GM23338 (cell line): ENCODE data around the gene MSN. TPM values are rescaled to one million over a fixed set of nuclear protein-coding genes. Genes with fewer than 3 reads are reported as not detected.

ENCODE experiments used
- ATAC-seq: fragments of 200-7000 bp; cut with Tn5 transposase; 3 replicates; pipeline ENCODE4 v1.9.1; 2020
- DNase-seq: peaks from one replicate; pipeline ENCODE4 v3.0.0-alpha.2; 2015; ENCODE audit warnings: low spot score
- H2AFZ ChIP-seq: fragments of 200-600 bp; sonication (generic); 2 replicates; pipeline ENCODE4 v1.8.0; 2016; ENCODE audit warnings: antibody characterized with exemption, mild to moderate bottlenecking, moderate library complexity
- H3F3A ChIP-seq: fragments of 200-600 bp; sonication (generic); replicated peaks from 2 replicates; pipeline ENCODE4 v1.8.0; 2017; ENCODE audit warnings: antibody characterized with exemption, mixed run types, low read depth
- H3K27ac ChIP-seq: fragments of 200-600 bp; sonication (generic); 2 replicates; pipeline ENCODE4 v1.6.1; 2016; ENCODE audit warnings: low read depth
- H3K27me3 ChIP-seq: fragments of 200-600 bp; sonication (generic); 2 replicates; pipeline ENCODE4 v1.8.0; 2016; ENCODE audit warnings: mild to moderate bottlenecking, mixed run types, moderate library complexity; ENCODE audit not compliant: insufficient read depth
- H3K36me3 ChIP-seq: fragments of 200-600 bp; sonication (generic); 2 replicates; pipeline ENCODE4 v1.8.0; 2016; ENCODE audit warnings: mild to moderate bottlenecking; ENCODE audit not compliant: insufficient read depth
- H3K4me1 ChIP-seq: fragments of 200-600 bp; sonication (generic); 2 replicates; pipeline ENCODE4 v1.8.0; 2016; ENCODE audit warnings: mild to moderate bottlenecking, moderate library complexity; ENCODE audit not compliant: insufficient read depth
- H3K4me2 ChIP-seq: fragments of 200-600 bp; sonication (generic); 2 replicates; pipeline ENCODE4 v1.7.1; 2017; ENCODE audit warnings: mixed run types
- H3K4me3 ChIP-seq: fragments of 200-600 bp; sonication (generic); 2 replicates; pipeline ENCODE4 v1.6.1; 2016; ENCODE audit warnings: mixed run types
- H3K79me2 ChIP-seq: fragments of 200-600 bp; sonication (generic); replicated peaks from 2 replicates; pipeline ENCODE4 v1.8.0; 2017; ENCODE audit warnings: mild to moderate bottlenecking; ENCODE audit not compliant: insufficient read depth
- H3K9me2 ChIP-seq: fragments of 200-600 bp; sonication (generic); 2 replicates; pipeline ENCODE4 v1.8.0; 2017; ENCODE audit not compliant: insufficient read depth
- H4K20me1 ChIP-seq: fragments of 200-600 bp; sonication (generic); replicated peaks from 2 replicates; pipeline ENCODE4 v1.8.0; 2017; ENCODE audit warnings: mild to moderate bottlenecking; ENCODE audit not compliant: insufficient read depth
- H3K27ac Mint-ChIP-seq: 2 replicates; pipeline ENCODE4 v1.8.0; 2020; ENCODE audit warnings: inconsistent platforms, mild to moderate bottlenecking, moderate library complexity, mixed read lengths
- H3K27me3 Mint-ChIP-seq: 3 replicates; pipeline ENCODE4 v1.8.0; 2022; ENCODE audit warnings: low read depth, mild to moderate bottlenecking, moderate library complexity, mixed read lengths, inconsistent platforms; ENCODE audit not compliant: insufficient read depth, poor library complexity
- H3K36me3 Mint-ChIP-seq: 3 replicates; pipeline ENCODE4 v1.8.0; 2021; ENCODE audit warnings: low read depth, mild to moderate bottlenecking, inconsistent platforms, moderate library complexity, mixed read lengths
- H3K4me1 Mint-ChIP-seq: 3 replicates; pipeline ENCODE4 v1.8.0; 2020; ENCODE audit warnings: mild to moderate bottlenecking, inconsistent platforms, mixed read lengths
- H3K4me3 Mint-ChIP-seq: 3 replicates; pipeline ENCODE4 v1.8.0; 2021; ENCODE audit warnings: moderate library complexity, mild to moderate bottlenecking, inconsistent platforms, mixed read lengths
- H3K9me3 Mint-ChIP-seq: 3 replicates; pipeline ENCODE4 v1.8.0; 2020; ENCODE audit warnings: moderate library complexity, mild to moderate bottlenecking, inconsistent platforms, mixed read lengths
- CREB1 ChIP-seq: fragments of 250-450 bp; sonication (Bioruptor Pico); IDR thresholded peaks from 2 replicates; pipeline ENCODE4 v1.5.0; 2020; ENCODE audit warnings: low read depth, mild to moderate bottlenecking, moderate library complexity
- EZH2 ChIP-seq: fragments of 200-600 bp; sonication (generic); IDR thresholded peaks from one replicate; pipeline ENCODE4 v1.8.0; 2017; ENCODE audit warnings: antibody characterized with exemption, mild to moderate bottlenecking, low read depth; ENCODE audit not compliant: unreplicated experiment
- EZH2phosphoT487 ChIP-seq: fragments of 200-600 bp; sonication (generic); IDR thresholded peaks from one replicate; pipeline ENCODE4 v1.8.1; 2018; ENCODE audit warnings: antibody characterized with exemption; ENCODE audit not compliant: unreplicated experiment
- JUNB ChIP-seq: IDR thresholded peaks from one replicate; pipeline ENCODE4 v1.6.1; 2016; ENCODE audit warnings: antibody characterized with exemption; ENCODE audit not compliant: unreplicated experiment
- NANOG ChIP-seq: IDR thresholded peaks from 2 replicates; pipeline ENCODE4 v1.6.1; 2016; ENCODE audit warnings: antibody characterized with exemption, borderline replicate concordance
- POLR2AphosphoS5 ChIP-seq: IDR thresholded peaks from 2 replicates; pipeline ENCODE4 v1.6.1; 2016; ENCODE audit warnings: antibody characterized with exemption, low read depth
- STAT1 ChIP-seq: IDR thresholded peaks from one replicate; pipeline ENCODE4 v1.6.1; 2016; ENCODE audit warnings: antibody characterized with exemption; ENCODE audit not compliant: unreplicated experiment
- ZNF114 ChIP-seq: fragments of 250-450 bp; sonication (Bioruptor Pico); IDR thresholded peaks from 2 replicates; pipeline ENCODE4 v1.5.0; 2020; ENCODE audit warnings: mild to moderate bottlenecking, moderate library complexity
- ZNF331 ChIP-seq: fragments of 250-450 bp; sonication (Bioruptor Pico); IDR thresholded peaks from 2 replicates; pipeline ENCODE4 v1.5.0; 2020; ENCODE audit warnings: low read depth, mild to moderate bottlenecking, moderate library complexity
- polyA plus RNA-seq: library from polyadenylated mRNA; unstranded; fragments of >200 nt; fragmentation: Nextera tagmentation; extraction: Ambion mirVana; gene quantifications from 2 replicates; pipeline ENCODE4 v1.2.1, GENCODE V29; 2016
- total RNA-seq: library from RNA; depleted of rRNA; stranded (reverse); fragments of >200 nt; shearing (Covaris generic); gene quantifications from 2 replicates; pipeline ENCODE4 v1.2.3, GENCODE V29; 2014
- TF ChIP-seq, protein P1 (sequence below), 2 experiments: fragments of 200-600 bp in 1 of 2; sonication (generic) in 1 of 2; conservative IDR thresholded peaks; 2 replicates each; pipeline versions ENCODE4 v1.5.1 to v1.6.1; 2016 to 2017; ENCODE audit warnings: antibody characterized with exemption in 2 of 2, low read depth in 2 of 2, mild to moderate bottlenecking in 2 of 2, moderate library complexity in 1 of 2
- TF ChIP-seq, protein P2 (sequence below): fragments of 250-450 bp; sonication (Bioruptor Pico); IDR thresholded peaks from 2 replicates; pipeline ENCODE4 v1.5.0; 2020; ENCODE audit warnings: mild to moderate bottlenecking, moderate library complexity
- TF ChIP-seq, protein P3 (sequence below): IDR thresholded peaks from 2 replicates; pipeline ENCODE4 v1.6.1; 2016; ENCODE audit warnings: antibody characterized with exemption
- TF ChIP-seq, protein P4 (sequence below): IDR thresholded peaks from one replicate; pipeline ENCODE4 v1.6.1; 2018; ENCODE audit warnings: antibody characterized with exemption; ENCODE audit not compliant: unreplicated experiment

Gene MSN
- total and polyA plus RNA-seq, 2 experiments from 2014 or later = 49.2 to 120 TPM

DNA sequence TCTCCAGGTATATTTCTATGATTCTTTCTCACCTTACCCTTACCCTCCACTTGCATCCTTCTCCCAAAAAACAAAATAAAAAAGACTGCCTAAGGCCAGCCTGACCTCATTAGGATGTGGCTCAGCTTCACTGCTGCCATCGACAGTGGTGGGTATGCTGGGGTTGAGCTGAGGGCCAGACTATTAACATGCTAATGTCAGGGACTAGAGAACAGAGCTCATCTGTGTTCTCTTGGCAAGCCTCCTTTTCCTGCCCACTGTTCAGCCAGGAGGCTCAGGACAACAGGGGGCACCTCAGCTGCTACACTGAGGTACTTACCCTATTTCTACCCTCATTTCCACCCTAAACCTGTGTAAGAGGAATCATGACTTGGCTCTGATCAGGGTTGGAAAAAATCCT lies 59.3 kb downstream of the MSN start:
- no peak for TF ChIP-seq POLR2AphosphoS5
- TF ChIP-seq ZNF331 (CRISPR knock-in tag) = no peak
- TF ChIP-seq EZH2phosphoT487 = no peak
- TF ChIP-seq EZH2 = no peak
- TF ChIP-seq JUNB = no peak
- TF ChIP-seq CREB1 (CRISPR knock-in tag) = no peak
- TF ChIP-seq, protein P1, sequence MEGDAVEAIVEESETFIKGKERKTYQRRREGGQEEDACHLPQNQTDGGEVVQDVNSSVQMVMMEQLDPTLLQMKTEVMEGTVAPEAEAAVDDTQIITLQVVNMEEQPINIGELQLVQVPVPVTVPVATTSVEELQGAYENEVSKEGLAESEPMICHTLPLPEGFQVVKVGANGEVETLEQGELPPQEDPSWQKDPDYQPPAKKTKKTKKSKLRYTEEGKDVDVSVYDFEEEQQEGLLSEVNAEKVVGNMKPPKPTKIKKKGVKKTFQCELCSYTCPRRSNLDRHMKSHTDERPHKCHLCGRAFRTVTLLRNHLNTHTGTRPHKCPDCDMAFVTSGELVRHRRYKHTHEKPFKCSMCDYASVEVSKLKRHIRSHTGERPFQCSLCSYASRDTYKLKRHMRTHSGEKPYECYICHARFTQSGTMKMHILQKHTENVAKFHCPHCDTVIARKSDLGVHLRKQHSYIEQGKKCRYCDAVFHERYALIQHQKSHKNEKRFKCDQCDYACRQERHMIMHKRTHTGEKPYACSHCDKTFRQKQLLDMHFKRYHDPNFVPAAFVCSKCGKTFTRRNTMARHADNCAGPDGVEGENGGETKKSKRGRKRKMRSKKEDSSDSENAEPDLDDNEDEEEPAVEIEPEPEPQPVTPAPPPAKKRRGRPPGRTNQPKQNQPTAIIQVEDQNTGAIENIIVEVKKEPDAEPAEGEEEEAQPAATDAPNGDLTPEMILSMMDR (conservative IDR thresholded peaks at IDR 0.05; ENCODE audit: low read depth in 2 of 2) = no peak
- TF ChIP-seq, protein P2, sequence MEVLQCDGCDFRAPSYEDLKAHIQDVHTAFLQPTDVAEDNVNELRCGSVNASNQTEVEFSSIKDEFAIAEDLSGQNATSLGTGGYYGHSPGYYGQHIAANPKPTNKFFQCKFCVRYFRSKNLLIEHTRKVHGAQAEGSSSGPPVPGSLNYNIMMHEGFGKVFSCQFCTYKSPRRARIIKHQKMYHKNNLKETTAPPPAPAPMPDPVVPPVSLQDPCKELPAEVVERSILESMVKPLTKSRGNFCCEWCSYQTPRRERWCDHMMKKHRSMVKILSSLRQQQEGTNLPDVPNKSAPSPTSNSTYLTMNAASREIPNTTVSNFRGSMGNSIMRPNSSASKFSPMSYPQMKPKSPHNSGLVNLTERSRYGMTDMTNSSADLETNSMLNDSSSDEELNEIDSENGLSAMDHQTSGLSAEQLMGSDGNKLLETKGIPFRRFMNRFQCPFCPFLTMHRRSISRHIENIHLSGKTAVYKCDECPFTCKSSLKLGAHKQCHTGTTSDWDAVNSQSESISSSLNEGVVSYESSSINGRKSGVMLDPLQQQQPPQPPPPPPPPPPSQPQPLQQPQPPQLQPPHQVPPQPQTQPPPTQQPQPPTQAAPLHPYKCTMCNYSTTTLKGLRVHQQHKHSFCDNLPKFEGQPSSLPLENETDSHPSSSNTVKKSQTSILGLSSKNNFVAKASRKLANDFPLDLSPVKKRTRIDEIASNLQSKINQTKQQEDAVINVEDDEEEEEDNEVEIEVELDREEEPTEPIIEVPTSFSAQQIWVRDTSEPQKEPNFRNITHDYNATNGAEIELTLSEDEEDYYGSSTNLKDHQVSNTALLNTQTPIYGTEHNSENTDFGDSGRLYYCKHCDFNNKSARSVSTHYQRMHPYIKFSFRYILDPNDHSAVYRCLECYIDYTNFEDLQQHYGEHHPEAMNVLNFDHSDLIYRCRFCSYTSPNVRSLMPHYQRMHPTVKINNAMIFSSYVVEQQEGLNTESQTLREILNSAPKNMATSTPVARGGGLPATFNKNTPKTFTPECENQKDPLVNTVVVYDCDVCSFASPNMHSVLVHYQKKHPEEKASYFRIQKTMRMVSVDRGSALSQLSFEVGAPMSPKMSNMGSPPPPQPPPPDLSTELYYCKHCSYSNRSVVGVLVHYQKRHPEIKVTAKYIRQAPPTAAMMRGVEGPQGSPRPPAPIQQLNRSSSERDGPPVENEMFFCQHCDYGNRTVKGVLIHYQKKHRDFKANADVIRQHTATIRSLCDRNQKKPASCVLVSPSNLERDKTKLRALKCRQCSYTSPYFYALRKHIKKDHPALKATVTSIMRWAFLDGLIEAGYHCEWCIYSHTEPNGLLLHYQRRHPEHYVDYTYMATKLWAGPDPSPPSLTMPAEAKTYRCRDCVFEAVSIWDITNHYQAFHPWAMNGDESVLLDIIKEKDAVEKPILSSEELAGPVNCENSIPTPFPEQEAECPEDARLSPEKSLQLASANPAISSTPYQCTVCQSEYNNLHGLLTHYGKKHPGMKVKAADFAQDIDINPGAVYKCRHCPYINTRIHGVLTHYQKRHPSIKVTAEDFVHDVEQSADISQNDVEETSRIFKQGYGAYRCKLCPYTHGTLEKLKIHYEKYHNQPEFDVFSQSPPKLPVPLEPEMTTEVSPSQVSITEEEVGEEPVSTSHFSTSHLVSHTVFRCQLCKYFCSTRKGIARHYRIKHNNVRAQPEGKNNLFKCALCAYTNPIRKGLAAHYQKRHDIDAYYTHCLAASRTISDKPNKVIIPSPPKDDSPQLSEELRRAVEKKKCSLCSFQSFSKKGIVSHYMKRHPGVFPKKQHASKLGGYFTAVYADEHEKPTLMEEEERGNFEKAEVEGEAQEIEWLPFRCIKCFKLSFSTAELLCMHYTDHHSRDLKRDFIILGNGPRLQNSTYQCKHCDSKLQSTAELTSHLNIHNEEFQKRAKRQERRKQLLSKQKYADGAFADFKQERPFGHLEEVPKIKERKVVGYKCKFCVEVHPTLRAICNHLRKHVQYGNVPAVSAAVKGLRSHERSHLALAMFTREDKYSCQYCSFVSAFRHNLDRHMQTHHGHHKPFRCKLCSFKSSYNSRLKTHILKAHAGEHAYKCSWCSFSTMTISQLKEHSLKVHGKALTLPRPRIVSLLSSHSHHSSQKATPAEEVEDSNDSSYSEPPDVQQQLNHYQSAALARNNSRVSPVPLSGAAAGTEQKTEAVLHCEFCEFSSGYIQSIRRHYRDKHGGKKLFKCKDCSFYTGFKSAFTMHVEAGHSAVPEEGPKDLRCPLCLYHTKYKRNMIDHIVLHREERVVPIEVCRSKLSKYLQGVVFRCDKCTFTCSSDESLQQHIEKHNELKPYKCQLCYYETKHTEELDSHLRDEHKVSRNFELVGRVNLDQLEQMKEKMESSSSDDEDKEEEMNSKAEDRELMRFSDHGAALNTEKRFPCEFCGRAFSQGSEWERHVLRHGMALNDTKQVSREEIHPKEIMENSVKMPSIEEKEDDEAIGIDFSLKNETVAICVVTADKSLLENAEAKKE (CRISPR knock-in tag) = no peak
- no peak for TF ChIP-seq ZNF114 (CRISPR knock-in tag)
- no peak for TF ChIP-seq STAT1
- TF ChIP-seq, protein P3, sequence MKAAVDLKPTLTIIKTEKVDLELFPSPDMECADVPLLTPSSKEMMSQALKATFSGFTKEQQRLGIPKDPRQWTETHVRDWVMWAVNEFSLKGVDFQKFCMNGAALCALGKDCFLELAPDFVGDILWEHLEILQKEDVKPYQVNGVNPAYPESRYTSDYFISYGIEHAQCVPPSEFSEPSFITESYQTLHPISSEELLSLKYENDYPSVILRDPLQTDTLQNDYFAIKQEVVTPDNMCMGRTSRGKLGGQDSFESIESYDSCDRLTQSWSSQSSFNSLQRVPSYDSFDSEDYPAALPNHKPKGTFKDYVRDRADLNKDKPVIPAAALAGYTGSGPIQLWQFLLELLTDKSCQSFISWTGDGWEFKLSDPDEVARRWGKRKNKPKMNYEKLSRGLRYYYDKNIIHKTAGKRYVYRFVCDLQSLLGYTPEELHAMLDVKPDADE = no peak
- no peak for TF ChIP-seq NANOG
- TF ChIP-seq, protein P4, sequence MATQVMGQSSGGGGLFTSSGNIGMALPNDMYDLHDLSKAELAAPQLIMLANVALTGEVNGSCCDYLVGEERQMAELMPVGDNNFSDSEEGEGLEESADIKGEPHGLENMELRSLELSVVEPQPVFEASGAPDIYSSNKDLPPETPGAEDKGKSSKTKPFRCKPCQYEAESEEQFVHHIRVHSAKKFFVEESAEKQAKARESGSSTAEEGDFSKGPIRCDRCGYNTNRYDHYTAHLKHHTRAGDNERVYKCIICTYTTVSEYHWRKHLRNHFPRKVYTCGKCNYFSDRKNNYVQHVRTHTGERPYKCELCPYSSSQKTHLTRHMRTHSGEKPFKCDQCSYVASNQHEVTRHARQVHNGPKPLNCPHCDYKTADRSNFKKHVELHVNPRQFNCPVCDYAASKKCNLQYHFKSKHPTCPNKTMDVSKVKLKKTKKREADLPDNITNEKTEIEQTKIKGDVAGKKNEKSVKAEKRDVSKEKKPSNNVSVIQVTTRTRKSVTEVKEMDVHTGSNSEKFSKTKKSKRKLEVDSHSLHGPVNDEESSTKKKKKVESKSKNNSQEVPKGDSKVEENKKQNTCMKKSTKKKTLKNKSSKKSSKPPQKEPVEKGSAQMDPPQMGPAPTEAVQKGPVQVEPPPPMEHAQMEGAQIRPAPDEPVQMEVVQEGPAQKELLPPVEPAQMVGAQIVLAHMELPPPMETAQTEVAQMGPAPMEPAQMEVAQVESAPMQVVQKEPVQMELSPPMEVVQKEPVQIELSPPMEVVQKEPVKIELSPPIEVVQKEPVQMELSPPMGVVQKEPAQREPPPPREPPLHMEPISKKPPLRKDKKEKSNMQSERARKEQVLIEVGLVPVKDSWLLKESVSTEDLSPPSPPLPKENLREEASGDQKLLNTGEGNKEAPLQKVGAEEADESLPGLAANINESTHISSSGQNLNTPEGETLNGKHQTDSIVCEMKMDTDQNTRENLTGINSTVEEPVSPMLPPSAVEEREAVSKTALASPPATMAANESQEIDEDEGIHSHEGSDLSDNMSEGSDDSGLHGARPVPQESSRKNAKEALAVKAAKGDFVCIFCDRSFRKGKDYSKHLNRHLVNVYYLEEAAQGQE = no peak
- Mint-ChIP-seq H3K27ac (peak overlapping the region; percentile 89), H3K4me1 (peaks cover 21% of the 10 kb centered on the region), H3K36me3 (peaks cover 48% of the 10 kb centered on the region), H3K9me3 (peaks cover 3% of the 10 kb centered on the region; the same call in 1 of the 3 replicates), H3K4me3 (no peak overlapping the region), H3K27me3 (peaks cover 2% of the 10 kb centered on the region)
- Histone ChIP-seq H3K27me3 (no peaks in the 10 kb centered on the region), H3K27ac (no peak overlapping the region), H3K79me2 (0 out of 2 replicates have a peak, but pooled peaks cover 7% of the 10 kb centered on the region), H3K4me2 (no peak overlapping the region), H3F3A (no peaks in the 10 kb centered on the region), H3K4me1 (no peaks in the 10 kb centered on the region), H3K4me3 (no peak overlapping the region), H3K36me3 (no peaks in the 10 kb centered on the region), H2AFZ (no peak overlapping the region), H4K20me1 (no peaks in the 10 kb centered on the region), H3K9me2 (no peaks in the 10 kb centered on the region)
- DNase-seq = peak; percentile 17
- ATAC-seq = peak; percentile 91
